MCF 10A (cell line): ENCODE measurements around the gene SORBS1. TPM values are rescaled to one million over a fixed set of nuclear protein-coding genes. Genes with fewer than 3 reads are reported as not detected.
A peak's percentile ranks its signal among the peaks of the same experiment; 100 is the strongest.

Source experiments
- BruUV-seq: library from RNA; stranded (reverse); fragments of 400-500 nt; replicated peaks from 2 replicates; lab custom pipeline; 2021; lab: Mats Ljungman, UMichigan
- CTCF ChIA-PET: fragments of 300-600 bp; sonication (Branson Sonifier 250); formaldehyde crosslinking; extraction: SDS; loops from one replicate; lab custom pipeline; 2021; ENCODE audit warnings: antibody characterized with exemption, inconsistent platforms; lab: Yijun Ruan, JAX
- POLR2A ChIA-PET: fragments of 300-600, 350-650 bp; sonication (Branson Sonifier 250); formaldehyde crosslinking; extraction: SDS; loops from one replicate; lab custom pipeline; 2020; ENCODE audit warnings: antibody characterized with exemption, inconsistent platforms; lab: Yijun Ruan, JAX
- DNase-seq: peaks from one replicate; pipeline ENCODE4 v3.0.0-alpha.2; 2018; ENCODE audit not compliant: unreplicated experiment
- H3K27ac Mint-ChIP-seq: one replicate; pipeline ENCODE4 v1.8.0; 2022; ENCODE audit warnings: mild to moderate bottlenecking, low read depth, mixed read lengths; ENCODE audit not compliant: unreplicated experiment
- H3K27me3 Mint-ChIP-seq: one replicate; pipeline ENCODE4 v1.8.0; 2022; ENCODE audit warnings: mixed read lengths; ENCODE audit not compliant: insufficient read depth, unreplicated experiment
- H3K36me3 Mint-ChIP-seq: one replicate; pipeline ENCODE4 v1.8.0; 2022; ENCODE audit warnings: mild to moderate bottlenecking, moderate library complexity, mixed read lengths; ENCODE audit not compliant: insufficient read depth, unreplicated experiment
- H3K4me1 Mint-ChIP-seq: one replicate; pipeline ENCODE4 v1.8.0; 2022; ENCODE audit warnings: mixed read lengths; ENCODE audit not compliant: insufficient read depth, unreplicated experiment
- H3K4me3 Mint-ChIP-seq: one replicate; pipeline ENCODE4 v1.8.0; 2022; ENCODE audit warnings: mild to moderate bottlenecking, moderate library complexity, mixed read lengths; ENCODE audit not compliant: unreplicated experiment
- H3K9me3 Mint-ChIP-seq: one replicate; pipeline ENCODE4 v1.8.0; 2022; ENCODE audit warnings: mixed read lengths; ENCODE audit not compliant: unreplicated experiment
- CTCF ChIP-seq: fragments of 200-600 bp; IDR thresholded peaks from one replicate; pipeline ENCODE4 v1.8.0; 2022; ENCODE audit warnings: antibody characterized with exemption, mild to moderate bottlenecking; ENCODE audit not compliant: unreplicated experiment
- intact Hi-C: fragments of 100-400 bp; cut with micrococcal nuclease; formaldehyde crosslinking; loops from 2 replicates; pipeline ENCODE4 v1.14.1; 2022
- total RNA-seq: library from RNA; stranded (reverse); gene quantifications from 2 replicates; pipeline ENCODE4 v1.2.3, GENCODE V29; 2022

The SORBS1 gene
- total RNA-seq, 1 experiment from 2014 or later: 1.0 TPM

GRCh38 chr10:95413588-95413987, 147.6 kb downstream of the SORBS1 start:
- Mint-ChIP-seq H3K36me3 (no peaks in the 10 kb centered on the region), H3K4me1 (peaks cover 9% of the 10 kb centered on the region), H3K27me3 (peaks cover 14% of the 10 kb centered on the region), H3K27ac (no peak overlapping the region), H3K9me3 (no peaks in the 10 kb centered on the region), H3K4me3 (no peak overlapping the region)
- POLR2A ChIA-PET: no interaction called here
- CTCF ChIA-PET: interaction anchor here (0.6 to 2.1 kb wide), 4 partner anchors 17 to 226 kb away, joined by 3 to 7 read pairs (median 4); no protein-coding TSS in a partner anchor
- BruUV-seq: no TSS peak
- intact Hi-C loops: no loop called here
- no peak for TF ChIP-seq CTCF
- no peak for DNase-seq

- no TSS peak for BruUV-seq
- POLR2A ChIA-PET: no interaction called here
- Mint-ChIP-seq H3K27ac (no peak overlapping the region), H3K4me1 (peaks cover 10% of the 10 kb centered on the region), H3K4me3 (no peak overlapping the region), H3K9me3 (no peaks in the 10 kb centered on the region), H3K27me3 (peaks cover 13% of the 10 kb centered on the region), H3K36me3 (no peaks in the 10 kb centered on the region)
- CTCF ChIA-PET: interaction anchor here (0.7 to 0.9 kb wide), 3 partner anchors 24 to 190 kb away, joined by 3 read pairs; no protein-coding TSS in a partner anchor
- TF ChIP-seq CTCF: no peak
- intact Hi-C loops: no loop called here
- no peak for DNase-seq
These were observed 149.5 kb downstream of the SORBS1 start for GRCh38 chr10:95411635-95412034.

GRCh38 chr10:95408983-95409873, 151.9 kb downstream of the SORBS1 start:
- POLR2A ChIA-PET: no interaction called here
- intact Hi-C loops: no loop called here
- no peak overlapping the region for H3K4me3 Mint-ChIP-seq
- H3K36me3 Mint-ChIP-seq: no peaks in the 10 kb centered on the region
- no peaks in the 10 kb centered on the region for H3K9me3 Mint-ChIP-seq
- H3K4me1 Mint-ChIP-seq: peaks cover 10% of the 10 kb centered on the region
- CTCF ChIA-PET: interaction anchor here (0.6 to 1.3 kb wide), 7 partner anchors 9 to 151 kb away, joined by 3 to 5 read pairs (median 4); no protein-coding TSS in a partner anchor
- no peak overlapping the region for H3K27ac Mint-ChIP-seq
- DNase-seq: peak; percentile 23
- TF ChIP-seq CTCF: no peak
- H3K27me3 Mint-ChIP-seq: no peaks in the 10 kb centered on the region
- no TSS peak for BruUV-seq

GRCh38 chr10:95408148-95408960, 152.8 kb downstream of the SORBS1 start:
- Mint-ChIP-seq H3K4me1 (peaks cover 10% of the 10 kb centered on the region), H3K9me3 (no peaks in the 10 kb centered on the region), H3K36me3 (no peaks in the 10 kb centered on the region), H3K4me3 (no peak overlapping the region), H3K27me3 (no peaks in the 10 kb centered on the region), H3K27ac (no peak overlapping the region)
- ChIA-PET POLR2A (no interaction called here), CTCF (interaction anchor here (0.6 to 1.3 kb wide), 9 partner anchors 9 to 834 kb away, joined by 3 to 9 read pairs (median 4); no protein-coding TSS in a partner anchor)
- intact Hi-C loops: no loop called here
- no peak for TF ChIP-seq CTCF
- peak; percentile 63 for DNase-seq
- no TSS peak for BruUV-seq
